Calu3 (cell line): ENCODE measurements around the gene LURAP1L. TPM values are rescaled to one million over a fixed set of nuclear protein-coding genes. Genes with fewer than 3 reads are reported as not detected.

Experiments used
- BruUV-seq: library from RNA; stranded (reverse); fragments of 400-500 nt; replicated peaks from 2 replicates; lab custom pipeline; 2021; lab: Mats Ljungman, UMichigan
- CTCF ChIA-PET: fragments of 300-600 bp; sonication (Branson Sonifier 250); formaldehyde crosslinking; loops from one replicate; lab custom pipeline; 2022; ENCODE audit warnings: antibody characterized with exemption; lab: Charles Lee
- DNase-seq: peaks from one replicate; pipeline ENCODE4 v3.0.0; 2022
- H3K27ac Mint-ChIP-seq: one replicate; pipeline ENCODE4 v1.8.0; 2022; ENCODE audit warnings: mixed read lengths; ENCODE audit not compliant: unreplicated experiment
- H3K27me3 Mint-ChIP-seq: one replicate; pipeline ENCODE4 v1.8.0; 2022; ENCODE audit warnings: mixed read lengths; ENCODE audit not compliant: unreplicated experiment
- H3K36me3 Mint-ChIP-seq: one replicate; pipeline ENCODE4 v1.8.0; 2022; ENCODE audit warnings: mild to moderate bottlenecking, moderate library complexity, mixed read lengths; ENCODE audit not compliant: insufficient read depth, unreplicated experiment
- H3K4me1 Mint-ChIP-seq: one replicate; pipeline ENCODE4 v1.8.0; 2022; ENCODE audit warnings: mild to moderate bottlenecking, low read depth, mixed read lengths; ENCODE audit not compliant: unreplicated experiment
- H3K4me3 Mint-ChIP-seq: one replicate; pipeline ENCODE4 v1.8.0; 2022; ENCODE audit warnings: mild to moderate bottlenecking, low read depth, moderate library complexity, mixed read lengths; ENCODE audit not compliant: unreplicated experiment
- H3K9me3 Mint-ChIP-seq: one replicate; pipeline ENCODE4 v1.8.0; 2022; ENCODE audit warnings: low read depth, mixed read lengths; ENCODE audit not compliant: unreplicated experiment
- intact Hi-C: fragments of 100-400 bp; cut with micrococcal nuclease; formaldehyde crosslinking; loops from one replicate; pipeline ENCODE4 v1.10.0; 2022; ENCODE audit not compliant: unreplicated experiment
- total RNA-seq: library from RNA; stranded (reverse); gene quantifications from 2 replicates; pipeline ENCODE4 v1.2.3, GENCODE V29; 2022
- TF ChIP-seq, protein P1 (sequence below): fragments of 200-600 bp; IDR thresholded peaks from one replicate; pipeline ENCODE4 v1.8.0; 2022; ENCODE audit warnings: antibody characterized with exemption; ENCODE audit not compliant: unreplicated experiment

Gene LURAP1L
- total RNA-seq, 1 experiment from 2014 or later = 48.7 TPM

DNA sequence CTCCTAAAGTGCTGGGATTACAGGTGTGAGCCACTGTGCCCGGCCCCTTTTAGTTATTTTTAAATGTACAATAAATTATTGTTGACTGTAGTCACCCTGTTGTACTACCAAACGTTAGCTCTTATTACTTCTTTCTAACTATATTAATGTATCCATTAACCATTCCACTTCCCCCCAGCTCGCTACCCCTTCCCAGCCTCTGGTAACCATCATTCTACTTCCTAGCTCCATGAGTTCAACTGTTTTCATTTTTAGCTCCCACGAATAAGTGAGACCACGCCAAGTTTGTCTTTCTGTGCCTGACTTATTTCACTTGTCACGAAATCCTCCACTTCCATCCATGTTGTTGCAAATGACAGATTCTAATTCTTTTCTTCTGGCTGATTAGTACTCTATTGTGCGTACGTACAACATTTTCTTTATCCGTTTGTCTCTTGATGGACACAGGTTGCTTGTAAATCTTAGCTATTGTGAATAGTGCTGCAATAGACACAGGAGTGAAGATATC, 6.5 kb downstream of the LURAP1L start:
- CTCF ChIA-PET = interaction anchor here (1.1 kb wide), 2 partner anchors 19 to 37 kb away, joined by 3 read pairs; no protein-coding TSS in a partner anchor
- Mint-ChIP-seq H3K27me3 (no peaks in the 10 kb centered on the region), H3K36me3 (peaks cover 79% of the 10 kb centered on the region), H3K4me3 (peak overlapping the region; percentile 72), H3K4me1 (peaks cover 27% of the 10 kb centered on the region), H3K27ac (peak overlapping the region; percentile 91), H3K9me3 (no peaks in the 10 kb centered on the region)
- DNase-seq = no peak
- TF ChIP-seq, protein P1, sequence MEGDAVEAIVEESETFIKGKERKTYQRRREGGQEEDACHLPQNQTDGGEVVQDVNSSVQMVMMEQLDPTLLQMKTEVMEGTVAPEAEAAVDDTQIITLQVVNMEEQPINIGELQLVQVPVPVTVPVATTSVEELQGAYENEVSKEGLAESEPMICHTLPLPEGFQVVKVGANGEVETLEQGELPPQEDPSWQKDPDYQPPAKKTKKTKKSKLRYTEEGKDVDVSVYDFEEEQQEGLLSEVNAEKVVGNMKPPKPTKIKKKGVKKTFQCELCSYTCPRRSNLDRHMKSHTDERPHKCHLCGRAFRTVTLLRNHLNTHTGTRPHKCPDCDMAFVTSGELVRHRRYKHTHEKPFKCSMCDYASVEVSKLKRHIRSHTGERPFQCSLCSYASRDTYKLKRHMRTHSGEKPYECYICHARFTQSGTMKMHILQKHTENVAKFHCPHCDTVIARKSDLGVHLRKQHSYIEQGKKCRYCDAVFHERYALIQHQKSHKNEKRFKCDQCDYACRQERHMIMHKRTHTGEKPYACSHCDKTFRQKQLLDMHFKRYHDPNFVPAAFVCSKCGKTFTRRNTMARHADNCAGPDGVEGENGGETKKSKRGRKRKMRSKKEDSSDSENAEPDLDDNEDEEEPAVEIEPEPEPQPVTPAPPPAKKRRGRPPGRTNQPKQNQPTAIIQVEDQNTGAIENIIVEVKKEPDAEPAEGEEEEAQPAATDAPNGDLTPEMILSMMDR = no peak
- intact Hi-C loops = no loop called here
- no TSS peak for BruUV-seq

DNA sequence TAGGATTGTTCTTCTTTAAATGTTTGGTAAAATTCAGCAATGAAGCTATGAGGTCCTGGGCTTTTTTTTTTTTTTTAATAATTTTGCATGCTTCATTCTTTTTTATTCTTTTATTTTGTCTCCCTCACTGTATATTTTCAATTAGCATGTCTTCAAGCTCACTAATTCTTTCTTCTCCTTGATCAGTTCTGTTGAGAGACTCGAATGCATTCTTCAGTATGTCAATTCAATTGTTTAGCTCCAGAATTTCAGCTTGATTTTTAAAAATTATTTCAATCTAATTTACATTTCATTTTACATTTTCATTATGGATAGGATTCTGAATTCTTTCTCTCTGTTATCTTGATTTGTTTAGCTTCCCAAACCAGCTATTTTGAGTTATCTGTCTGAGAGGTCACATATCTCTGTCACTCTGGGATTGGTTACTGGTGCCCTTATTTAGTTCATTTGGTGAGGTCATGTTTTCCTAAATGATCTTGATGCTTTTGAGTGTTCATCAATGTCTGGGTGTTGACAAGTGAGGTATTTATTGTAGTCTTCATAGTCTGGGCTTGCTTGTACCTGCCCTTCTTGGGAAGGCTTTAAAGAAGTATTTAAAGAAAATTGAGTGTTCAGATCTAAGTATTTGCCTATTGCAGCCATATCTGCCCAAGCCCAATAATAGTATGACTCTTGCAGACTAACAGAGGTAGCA, 9.1 kb downstream of the LURAP1L start:
- intact Hi-C loops = loop anchor here (2.0 kb wide), 1 partner anchor 31 kb away; no protein-coding TSS in a partner anchor
- peak overlapping the region; percentile 62 for H3K4me3 Mint-ChIP-seq
- no peaks in the 10 kb centered on the region for H3K27me3 Mint-ChIP-seq
- CTCF ChIA-PET = interaction anchor here (0.8 to 2.0 kb wide), 4 partner anchors 8 to 34 kb away, joined by 4 to 12 read pairs (median 8); no protein-coding TSS in a partner anchor
- peaks cover 38% of the 10 kb centered on the region for H3K4me1 Mint-ChIP-seq
- H3K27ac Mint-ChIP-seq = peak overlapping the region; percentile 91
- no peak for DNase-seq
- no peaks in the 10 kb centered on the region for H3K9me3 Mint-ChIP-seq
- TSS peak; percentile 70 for BruUV-seq
- TF ChIP-seq, protein P1 = no peak
- H3K36me3 Mint-ChIP-seq = peaks cover 68% of the 10 kb centered on the region

DNA sequence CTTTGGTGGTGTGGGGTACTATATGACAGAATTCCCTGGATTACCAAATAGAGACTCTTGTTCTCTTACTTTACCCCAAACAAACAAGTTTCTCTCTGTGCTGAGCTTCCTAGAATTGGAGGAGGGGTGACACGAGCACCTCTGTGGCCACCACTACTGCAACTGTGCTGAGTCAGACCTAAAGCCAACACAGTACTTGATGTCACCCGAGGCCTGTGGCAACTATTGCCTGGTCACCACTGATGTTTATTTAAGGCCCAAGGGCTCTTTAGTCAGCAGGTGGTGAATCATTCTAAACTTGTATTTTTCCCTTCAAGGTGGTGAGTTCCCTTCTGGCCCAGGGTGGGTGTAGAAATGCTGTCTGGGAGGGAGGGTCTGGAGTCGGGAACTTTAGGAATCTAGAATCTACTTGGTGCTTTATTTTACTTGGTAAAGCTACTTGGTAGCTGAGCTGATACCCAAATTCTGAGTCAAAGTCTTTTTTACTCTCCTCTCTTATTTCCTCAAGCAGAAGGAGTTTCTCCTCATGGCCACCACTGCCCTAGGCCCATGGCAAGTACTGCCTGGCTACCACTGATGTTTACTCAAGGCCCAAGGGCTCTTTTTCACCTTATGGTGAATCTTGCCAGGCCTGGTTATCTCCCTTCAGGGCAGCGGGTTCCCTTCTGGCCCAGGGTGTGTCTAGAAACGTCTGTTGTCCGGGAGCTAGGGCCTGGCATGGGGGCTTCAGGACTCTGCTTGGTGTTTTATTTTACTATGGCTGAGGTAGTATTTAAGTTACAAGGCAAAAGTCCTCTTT, 9.8 kb downstream of the LURAP1L start:
- DNase-seq = peak; percentile 77
- Mint-ChIP-seq H3K27ac (peak overlapping the region; percentile 91), H3K4me3 (peak overlapping the region; percentile 62), H3K9me3 (no peaks in the 10 kb centered on the region), H3K27me3 (no peaks in the 10 kb centered on the region), H3K36me3 (peaks cover 70% of the 10 kb centered on the region), H3K4me1 (peaks cover 46% of the 10 kb centered on the region)
- CTCF ChIA-PET = interaction anchor here (0.8 to 2.0 kb wide), 4 partner anchors 9 to 33 kb away, joined by 4 to 12 read pairs (median 8); no protein-coding TSS in a partner anchor
- TF ChIP-seq, protein P1 = no peak
- BruUV-seq = TSS peak; percentile 11
- intact Hi-C loops = loop anchor here (2.0 kb wide), 1 partner anchor 30 kb away; no protein-coding TSS in a partner anchor

DNA sequence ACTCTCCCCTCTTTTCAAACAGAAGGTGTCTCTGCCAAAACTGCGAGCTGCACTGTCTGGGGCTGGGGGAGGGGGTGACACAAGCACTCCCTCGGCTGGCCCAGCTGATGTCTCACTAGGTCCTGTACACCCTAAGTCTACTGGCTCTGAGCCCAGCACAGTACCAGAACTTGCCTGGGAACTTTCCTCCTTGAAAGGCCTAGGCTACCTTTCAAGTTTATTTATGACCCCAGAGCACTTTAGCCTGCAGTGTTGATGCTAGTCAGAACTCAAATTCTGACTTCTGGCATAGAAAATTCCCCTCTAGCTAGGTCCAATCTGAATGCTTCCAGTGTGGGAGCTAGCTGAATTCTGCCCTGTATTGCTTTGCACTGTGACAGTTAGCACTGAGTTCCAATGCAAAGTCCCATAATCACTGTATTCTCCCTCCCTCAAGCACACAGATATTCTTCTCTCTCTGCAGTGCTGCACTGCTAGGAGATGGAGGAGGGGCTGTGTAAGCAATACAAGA, 10.5 kb downstream of the LURAP1L start:
- no peaks in the 10 kb centered on the region for H3K27me3 Mint-ChIP-seq
- peak overlapping the region; percentile 91 for H3K27ac Mint-ChIP-seq
- no TSS peak for BruUV-seq
- peaks cover 69% of the 10 kb centered on the region for H3K36me3 Mint-ChIP-seq
- DNase-seq = peak; percentile 48
- TF ChIP-seq, protein P1 = no peak
- H3K9me3 Mint-ChIP-seq = no peaks in the 10 kb centered on the region
- intact Hi-C loops = loop anchor here (2.0 kb wide), 1 partner anchor 29 kb away; no protein-coding TSS in a partner anchor
- CTCF ChIA-PET = interaction anchor here (1.6 to 2.0 kb wide), 2 partner anchors 9 to 32 kb away, joined by 4 to 12 read pairs; no protein-coding TSS in a partner anchor
- H3K4me3 Mint-ChIP-seq = peak overlapping the region; percentile 62
- peaks cover 52% of the 10 kb centered on the region for H3K4me1 Mint-ChIP-seq
